Astrocyte of the spinal cord (primary cell): ENCODE measurements around the gene MPPED1.

Source experiments
- DNase-seq: peaks from one replicate; pipeline ENCODE4 v3.0.0; 2011; ENCODE audit warnings: low read depth, low spot score
- H3K4me3 ChIP-seq: 2 replicates; pipeline ENCODE4 v1.5.1; 2011; ENCODE audit warnings: low read depth, mild to moderate bottlenecking, low read length, moderate library complexity
- CTCF ChIP-seq: IDR thresholded peaks from 2 replicates; pipeline ENCODE4 v1.5.1; 2012; ENCODE audit warnings: low read depth, mild to moderate bottlenecking, low read length, inconsistent platforms
- in situ Hi-C: cut with HindIII; loops from 2 replicates; pipeline ENCODE4 v1.10.0; 2017; ENCODE audit warnings: low sequenced_read_pairs

MPPED1 gene

GRCh38 chr22:43533156-43533530, 121.3 kb downstream of the MPPED1 start:
- TF ChIP-seq CTCF: no peak
- in situ Hi-C loops: no loop called here
- DNase-seq: no peak
- H3K4me3 ChIP-seq: no peak overlapping the region

- in situ Hi-C loops: no loop called here
- no peak overlapping the region for H3K4me3 ChIP-seq
- no peak for TF ChIP-seq CTCF
- no peak for DNase-seq
These were observed 122.0 kb downstream of the MPPED1 start for GRCh38 chr22:43533656-43534428.

GRCh38 chr22:43534916-43535315, 123.1 kb downstream of the MPPED1 start:
- in situ Hi-C loops: no loop called here
- no peak for DNase-seq
- no peak for TF ChIP-seq CTCF
- H3K4me3 ChIP-seq: no peak overlapping the region

- in situ Hi-C loops: no loop called here
- TF ChIP-seq CTCF: no peak
- no peak for DNase-seq
- H3K4me3 ChIP-seq: no peak overlapping the region
These were observed 123.5 kb downstream of the MPPED1 start for GRCh38 chr22:43535336-43535735.

- TF ChIP-seq CTCF: no peak
- no peak overlapping the region for H3K4me3 ChIP-seq
- in situ Hi-C loops: no loop called here
- no peak for DNase-seq
These were observed 123.9 kb downstream of the MPPED1 start for GRCh38 chr22:43535741-43536140.

- in situ Hi-C loops: no loop called here
- H3K4me3 ChIP-seq: no peak overlapping the region
- no peak for TF ChIP-seq CTCF
- no peak for DNase-seq
These were observed 125.3 kb downstream of the MPPED1 start for GRCh38 chr22:43537019-43537585.
